ENCODE results near the gene ERGIC3.

The ERGIC3 gene

DNA sequence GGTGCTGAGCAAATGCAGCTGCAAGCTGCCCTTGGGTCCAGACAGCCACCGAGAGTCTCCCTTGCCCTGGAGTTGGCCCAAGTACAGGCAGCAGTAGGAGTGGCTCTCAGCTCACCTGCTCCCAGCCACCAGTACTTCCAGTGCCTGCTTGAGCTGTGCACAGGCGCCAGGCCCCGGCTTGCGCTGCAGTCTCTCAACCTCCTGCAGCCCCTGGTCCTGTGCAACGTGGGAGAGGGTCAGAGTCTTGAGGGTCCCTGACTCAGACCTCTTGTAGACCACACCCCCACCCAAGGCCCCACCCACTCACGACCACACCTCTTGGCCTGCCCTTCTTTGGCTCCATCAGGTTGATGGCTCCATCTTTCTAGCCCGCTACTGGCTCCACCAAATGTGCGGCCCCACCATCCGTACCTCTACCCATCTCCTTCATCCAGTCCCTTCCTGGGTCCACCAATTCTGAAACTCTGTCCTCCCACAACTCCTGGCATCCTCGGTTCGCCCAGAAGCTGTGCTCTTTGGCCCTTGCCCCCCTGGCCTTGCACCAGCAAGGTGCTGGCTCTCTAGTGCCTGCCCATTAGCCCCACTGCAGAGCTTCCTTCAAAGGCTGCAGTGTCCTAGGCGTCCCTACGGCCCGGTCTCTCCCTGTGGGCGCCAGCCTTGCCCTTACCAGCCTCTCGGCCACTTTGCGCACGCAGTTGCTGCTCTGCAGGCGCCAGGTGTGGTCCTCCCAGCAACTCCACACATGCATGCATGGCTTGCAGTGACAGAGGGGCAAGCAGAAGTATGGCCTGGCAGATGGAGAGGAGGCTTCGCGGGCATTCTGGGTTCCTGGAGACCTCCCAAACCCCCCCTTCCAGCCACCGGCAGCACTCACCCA lies 57.3 kb downstream of the ERGIC3 start:
- no peak for ATAC-seq
- DNase-seq: no peak

DNA sequence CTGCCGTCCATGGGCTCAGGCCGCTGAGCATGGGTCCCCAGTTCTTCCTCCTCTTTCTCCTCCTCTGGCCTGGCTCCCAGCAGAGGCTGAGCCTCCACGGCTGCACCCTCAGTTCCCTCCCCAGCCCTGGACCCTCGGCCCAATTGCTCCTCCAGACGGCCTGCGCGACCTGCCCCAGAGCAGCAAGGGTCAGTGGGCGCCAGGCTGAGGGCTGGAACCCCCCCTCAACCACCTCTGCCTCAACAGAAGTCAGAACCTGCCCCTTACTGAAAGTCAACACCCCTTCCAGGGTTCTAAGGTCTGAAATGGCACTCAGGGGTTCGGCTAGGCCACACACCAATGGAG lies 57.9 kb downstream of the ERGIC3 start:
- DNase-seq (no peak), ATAC-seq (no peak)

- peak; percentile 12 for DNase-seq
These were observed 58.5 kb downstream of the ERGIC3 start for GRCh38 chr20:35600176-35600992.

GRCh38 chr20:35600993-35601973 lies 59.4 kb downstream of the ERGIC3 start:
- DNase-seq (peak; percentile 80), ATAC-seq (peak; percentile 83)

More at GRCh38 chr20:35600176-35600992, 58.5 kb downstream of the ERGIC3 start:
- no peak for ATAC-seq

DNA sequence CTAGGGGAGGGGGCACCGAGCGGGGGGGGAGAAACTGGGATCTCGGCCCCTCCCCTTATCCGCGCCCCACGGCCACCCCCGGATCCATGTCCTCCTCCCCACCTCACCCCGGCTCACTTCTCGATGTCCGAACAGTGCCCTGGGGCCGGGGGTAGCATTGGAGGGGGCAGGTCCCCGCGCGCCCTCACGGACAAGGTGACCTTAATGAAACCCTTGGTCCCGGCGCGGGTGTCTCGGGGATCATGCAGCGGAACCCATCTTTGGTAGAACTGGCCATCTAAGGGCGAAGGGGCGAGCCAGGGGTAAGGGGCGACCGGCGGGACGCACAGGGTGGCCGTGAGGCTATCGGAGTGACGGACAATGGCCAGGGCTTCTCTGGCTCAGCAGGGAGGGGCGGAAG lies 60.1 kb downstream of the ERGIC3 start:
- no peak for ATAC-seq

GRCh38 chr20:35602851-35603495 lies 61.1 kb downstream of the ERGIC3 start:
- DNase-seq (no peak), ATAC-seq (no peak)

More for the DNA sequence above, 60.1 kb downstream of the ERGIC3 start:
- DNase-seq: no peak

DNA sequence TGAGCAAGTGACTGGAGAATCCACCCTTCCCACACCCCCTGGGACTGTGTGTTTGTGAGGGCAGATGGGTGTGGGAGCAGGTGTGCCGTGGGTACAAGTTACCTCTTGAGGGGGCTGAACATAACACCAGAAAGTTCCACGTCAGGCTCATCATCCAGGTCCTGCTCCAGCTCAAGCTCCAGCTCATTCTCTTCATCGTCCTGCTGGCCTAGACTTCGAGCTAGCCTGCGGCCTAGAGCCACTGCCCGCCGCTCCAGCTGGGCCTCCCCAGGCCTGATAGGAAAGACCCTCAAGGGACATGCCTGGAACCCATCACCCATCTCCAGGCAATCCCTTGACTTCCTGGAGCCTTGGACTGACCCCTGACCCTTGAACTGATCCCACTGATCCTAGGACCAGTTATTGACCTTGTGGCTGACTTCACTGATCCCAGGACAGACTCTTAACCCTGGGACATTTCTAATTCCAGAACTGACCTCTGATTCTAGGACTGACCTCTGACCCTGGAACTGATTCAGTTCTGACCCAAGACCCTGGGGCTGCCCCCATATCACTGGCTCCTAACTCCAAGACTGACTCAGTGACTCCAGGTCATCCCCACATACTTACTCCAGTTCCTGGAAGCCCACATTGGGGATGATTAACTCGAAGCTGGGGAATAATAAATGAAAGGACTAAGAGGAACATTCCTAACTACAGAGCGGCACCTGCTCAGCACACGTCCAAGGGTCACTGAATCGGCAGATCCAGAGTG lies 62.0 kb downstream of the ERGIC3 start:
- DNase-seq: no peak
- ATAC-seq: no peak

DNA sequence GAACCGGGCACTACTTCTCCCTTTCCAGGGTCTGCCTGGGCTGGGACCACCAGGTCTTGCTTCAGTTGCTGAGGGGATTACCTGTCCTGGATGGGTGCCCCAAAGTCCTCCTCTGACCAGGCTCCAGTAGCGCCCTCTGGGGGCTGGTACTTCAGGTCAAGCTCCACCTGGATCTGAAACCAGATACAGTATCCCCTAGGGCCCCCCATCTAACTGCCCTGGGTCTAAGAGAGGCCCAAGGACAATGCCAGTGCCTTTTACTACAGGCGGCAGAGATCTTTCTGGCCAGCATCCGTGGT lies 62.5 kb downstream of the ERGIC3 start:
- no peak for ATAC-seq
- DNase-seq: peak; percentile 47

DNA sequence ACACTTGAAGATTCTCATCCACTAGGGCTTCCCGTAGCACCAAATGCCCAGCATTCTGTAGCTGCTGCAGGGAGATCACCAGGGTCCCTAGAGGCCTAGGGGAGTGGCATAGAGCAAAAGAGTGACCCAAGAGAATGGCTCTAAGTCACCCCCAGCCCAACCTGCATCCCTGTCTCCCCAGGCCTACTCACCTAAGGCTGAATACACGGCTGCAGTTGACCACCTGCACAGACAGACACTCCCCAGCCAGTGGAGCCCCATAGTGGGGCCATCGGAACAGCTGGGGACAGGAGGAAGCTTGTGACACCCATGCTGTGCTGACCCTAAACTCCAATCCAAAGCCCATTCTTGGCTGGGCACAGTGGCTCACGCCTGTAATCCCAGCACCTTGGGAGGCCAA lies 64.2 kb downstream of the ERGIC3 start:
- ATAC-seq (no peak), DNase-seq (no peak)
